ENCODE measurements around the gene SLC66A2. TPM values are rescaled to one million over a fixed set of nuclear protein-coding genes. Genes with fewer than 3 reads are reported as not detected.

Gene SLC66A2
- total RNA-seq, 1 experiment from 2014 or later, result 13.0 TPM

DNA sequence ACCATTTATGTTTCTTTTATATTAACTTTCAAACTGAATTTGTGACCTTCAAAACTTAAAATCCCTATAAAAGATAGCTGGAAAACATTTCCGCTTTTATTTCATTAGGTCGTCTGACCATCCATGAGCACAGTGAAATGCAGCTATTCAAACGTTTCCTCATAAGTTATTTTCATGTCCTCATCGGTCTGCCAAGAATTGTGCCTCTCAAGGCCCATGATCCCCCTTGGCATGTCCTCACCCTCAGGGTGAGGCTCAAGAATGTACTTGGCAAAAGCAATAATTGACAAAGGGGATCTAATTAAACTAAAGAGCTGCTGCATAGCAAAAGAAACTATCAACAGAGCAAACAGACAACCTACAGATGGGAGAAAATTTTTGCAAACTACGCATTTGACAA lies 12.4 kb downstream of the SLC66A2 start:
- Histone ChIP-seq H2BK15ac (ENCODE audit: low read depth, low read length) (no peak overlapping the region), H3K18ac (ENCODE audit: insufficient read length, low read depth, low read length) (no peak overlapping the region), H3K27me3 (ENCODE audit: insufficient read depth, low read length) (no peaks in the 10 kb centered on the region), H4K8ac (replicated peaks; ENCODE audit: insufficient read length, low read depth, low read length) (no peak overlapping the region), H2BK120ac (ENCODE audit: low read depth, low read length, poor library complexity, severe bottlenecking) (no peak overlapping the region), H3K9me3 (ENCODE audit: control insufficient read depth, low read depth, low read length) (no peaks in the 10 kb centered on the region), H3K4me1 (ENCODE audit: insufficient read depth, low read length) (no peaks in the 10 kb centered on the region), H4K20me1 (ENCODE audit: control insufficient read depth, insufficient read depth, insufficient read length) (peaks cover 3% of the 10 kb centered on the region), H2AK5ac (ENCODE audit: insufficient read length, low read length) (no peak overlapping the region), H4K5ac (ENCODE audit: insufficient read length, low read depth, low read length) (no peak overlapping the region), H3K79me2 (ENCODE audit: insufficient read depth, low read length) (no peaks in the 10 kb centered on the region), H2AFZ (ENCODE audit: low read length) (no peak overlapping the region), H3K4ac (ENCODE audit: low read depth, low read length) (no peak overlapping the region), H3K14ac (ENCODE audit: insufficient read depth, low read length) (no peak overlapping the region), H3K79me1 (ENCODE audit: insufficient read depth, low read depth, low read length, poor library complexity, severe bottlenecking) (no peaks in the 10 kb centered on the region), H3K56ac (ENCODE audit: insufficient read length, low read depth, low read length) (no peak overlapping the region), H3K9ac (ENCODE audit: extremely low read depth, insufficient read length, low read length) (no peak overlapping the region), H4K91ac (ENCODE audit: insufficient read length, low read depth, low read length) (no peak overlapping the region), H3T11ph (ENCODE audit: low read length) (no peak overlapping the region), H3K23me2 (ENCODE audit: insufficient read length, low read depth, low read length, poor library complexity, severe bottlenecking) (no peaks in the 10 kb centered on the region), H3K27ac (ENCODE audit: insufficient read length, low read depth, low read length) (no peak overlapping the region), H3K4me2 (ENCODE audit: insufficient read depth, insufficient read length, low read length) (no peak overlapping the region), H2BK5ac (ENCODE audit: insufficient read length, low read length) (no peak overlapping the region), H3K23ac (ENCODE audit: insufficient read length, low read depth, low read length) (no peak overlapping the region), H2BK20ac (ENCODE audit: low read depth, low read length, poor library complexity, severe bottlenecking) (no peak overlapping the region), H2BK12ac (ENCODE audit: insufficient read length, low read depth, low read length) (no peak overlapping the region)
- WGBS (ENCODE audit: extremely low coverage, insufficient read length, low lambda C conversion rate), result no CpG with 5 or more reads among the region's 5 CpGs
- no peak overlapping the region for H3K27ac Mint-ChIP-seq
- H3K27me3 Mint-ChIP-seq (ENCODE audit: low read depth), result peaks cover 3% of the 10 kb centered on the region; the same call in 1 of the 2 replicates
- peaks cover 3 to 6% of the 10 kb centered on the region in 2 experiments for H3K4me1 Mint-ChIP-seq
- no peak overlapping the region for H3K4me3 Mint-ChIP-seq
- H3K9me3 Mint-ChIP-seq, result peaks cover 0 to 1% of the 10 kb centered on the region in 2 experiments; a peak in 2 of 5 replicates
- no peak for DNase-seq
- TF ChIP-seq, protein P1, sequence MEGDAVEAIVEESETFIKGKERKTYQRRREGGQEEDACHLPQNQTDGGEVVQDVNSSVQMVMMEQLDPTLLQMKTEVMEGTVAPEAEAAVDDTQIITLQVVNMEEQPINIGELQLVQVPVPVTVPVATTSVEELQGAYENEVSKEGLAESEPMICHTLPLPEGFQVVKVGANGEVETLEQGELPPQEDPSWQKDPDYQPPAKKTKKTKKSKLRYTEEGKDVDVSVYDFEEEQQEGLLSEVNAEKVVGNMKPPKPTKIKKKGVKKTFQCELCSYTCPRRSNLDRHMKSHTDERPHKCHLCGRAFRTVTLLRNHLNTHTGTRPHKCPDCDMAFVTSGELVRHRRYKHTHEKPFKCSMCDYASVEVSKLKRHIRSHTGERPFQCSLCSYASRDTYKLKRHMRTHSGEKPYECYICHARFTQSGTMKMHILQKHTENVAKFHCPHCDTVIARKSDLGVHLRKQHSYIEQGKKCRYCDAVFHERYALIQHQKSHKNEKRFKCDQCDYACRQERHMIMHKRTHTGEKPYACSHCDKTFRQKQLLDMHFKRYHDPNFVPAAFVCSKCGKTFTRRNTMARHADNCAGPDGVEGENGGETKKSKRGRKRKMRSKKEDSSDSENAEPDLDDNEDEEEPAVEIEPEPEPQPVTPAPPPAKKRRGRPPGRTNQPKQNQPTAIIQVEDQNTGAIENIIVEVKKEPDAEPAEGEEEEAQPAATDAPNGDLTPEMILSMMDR (conservative IDR thresholded peaks at IDR 0.05), result no peak
- peaks cover 0 to 30% (median 13%) of the 10 kb centered on the region in 3 experiments; a peak in 5 of 7 replicates for H3K36me3 Mint-ChIP-seq (ENCODE audit: insufficient read depth in 1 of 3, low read depth in 3 of 3)
